Cardiac muscle cell (in vitro differentiated cells and primary cell): ENCODE measurements around the gene IRF4. TPM values are rescaled to one million over a fixed set of nuclear protein-coding genes. Genes with fewer than 3 reads are reported as not detected.

ENCODE experiments used
- DNase-seq, 2 donors: peaks; one replicate each; pipeline versions ENCODE4 v3.0.0 to v3.0.0-alpha.2; 2010 to 2017; ENCODE audit warnings: low read depth in 1 of 2, low spot score in 1 of 2
- H3K27ac ChIP-seq: fragments of 200-600 bp; sonication (generic); 2 replicates; pipeline ENCODE4 v1.5.1; 2016
- H3K27me3 ChIP-seq: fragments of 200-600 bp; sonication (generic); 2 replicates; pipeline ENCODE4 v1.6.0; 2016; ENCODE audit warnings: control low read depth
- H3K36me3 ChIP-seq: fragments of 200-600 bp; sonication (generic); 2 replicates; pipeline ENCODE4 v1.5.1; 2016; ENCODE audit warnings: control low read depth
- H3K4me1 ChIP-seq: fragments of 200-600 bp; sonication (generic); 2 replicates; pipeline ENCODE4 v1.8.1; 2017; ENCODE audit warnings: low read depth, mild to moderate bottlenecking, mixed run types
- H3K4me3 ChIP-seq: fragments of 200-600 bp; sonication (generic); 2 replicates; pipeline ENCODE4 v1.5.1; 2016; ENCODE audit warnings: mild to moderate bottlenecking
- H3K9me3 ChIP-seq: fragments of 200-600 bp; sonication (generic); 2 replicates; pipeline ENCODE4 v1.5.1; 2017; ENCODE audit warnings: low read depth, mild to moderate bottlenecking, control low read depth
- polyA plus RNA-seq: library from polyadenylated mRNA; unstranded; fragments of >200 nt; fragmentation: Nextera tagmentation; extraction: Ambion mirVana; gene quantifications from 2 replicates; pipeline ENCODE4 v1.2.1, GENCODE V29; 2016
- total RNA-seq: library from RNA; depleted of rRNA; stranded (reverse); fragments of >200 nt; gene quantifications from 2 replicates; pipeline ENCODE4 v1.2.3, GENCODE V29; 2016
- TF ChIP-seq, protein P1 (sequence below): IDR thresholded peaks from 2 replicates; pipeline ENCODE4 v1.5.1; 2012; ENCODE audit warnings: low read depth, mild to moderate bottlenecking, low read length

Gene IRF4
- total and polyA plus RNA-seq, 2 experiments from 2014 or later, result not detected

DNA sequence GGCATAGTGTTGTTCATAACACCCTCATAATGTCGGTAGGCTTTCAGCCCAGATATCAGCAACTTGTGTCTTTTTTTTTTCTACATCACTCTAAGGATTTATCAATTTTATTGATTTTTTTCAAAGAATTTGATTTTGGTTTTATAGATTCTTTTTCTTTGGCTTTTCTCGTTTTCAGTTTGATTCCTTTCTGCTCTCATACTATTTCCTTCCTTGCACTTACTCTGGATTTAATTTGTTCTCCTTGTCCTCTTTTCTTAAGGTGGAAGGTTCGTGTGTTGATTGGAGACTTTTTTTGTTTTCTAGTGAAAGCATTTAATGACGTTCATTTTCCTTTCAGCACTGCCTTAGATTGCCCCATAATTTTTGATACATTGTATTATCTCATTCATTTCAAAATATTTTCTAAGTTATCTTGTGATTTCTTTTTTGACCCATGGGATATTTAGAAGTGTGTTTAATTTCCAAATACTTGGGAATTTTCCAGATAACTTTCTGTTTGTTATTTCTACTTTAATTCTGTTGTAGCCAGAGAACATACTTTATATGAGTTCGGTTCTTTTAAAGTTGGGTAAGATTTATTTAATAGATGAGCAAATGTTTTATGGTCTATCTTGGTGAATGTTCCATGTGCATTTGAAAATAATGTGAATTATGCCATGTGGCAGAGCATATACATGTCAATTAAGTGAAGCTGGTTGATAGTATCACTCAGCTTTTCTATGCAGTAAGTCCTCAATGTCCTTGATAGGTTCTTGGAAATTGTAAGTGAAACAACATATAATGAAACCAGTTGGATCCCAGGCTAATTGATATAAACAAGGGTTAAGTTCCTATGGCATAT lies 62.8 kb downstream of the IRF4 start:
- Histone ChIP-seq H3K4me3 (no peak overlapping the region), H3K27ac (no peak overlapping the region), H3K4me1 (no peaks in the 10 kb centered on the region), H3K9me3 (no peaks in the 10 kb centered on the region), H3K36me3 (no peaks in the 10 kb centered on the region), H3K27me3 (no peaks in the 10 kb centered on the region)
- DNase-seq, result no peak
- TF ChIP-seq, protein P1, sequence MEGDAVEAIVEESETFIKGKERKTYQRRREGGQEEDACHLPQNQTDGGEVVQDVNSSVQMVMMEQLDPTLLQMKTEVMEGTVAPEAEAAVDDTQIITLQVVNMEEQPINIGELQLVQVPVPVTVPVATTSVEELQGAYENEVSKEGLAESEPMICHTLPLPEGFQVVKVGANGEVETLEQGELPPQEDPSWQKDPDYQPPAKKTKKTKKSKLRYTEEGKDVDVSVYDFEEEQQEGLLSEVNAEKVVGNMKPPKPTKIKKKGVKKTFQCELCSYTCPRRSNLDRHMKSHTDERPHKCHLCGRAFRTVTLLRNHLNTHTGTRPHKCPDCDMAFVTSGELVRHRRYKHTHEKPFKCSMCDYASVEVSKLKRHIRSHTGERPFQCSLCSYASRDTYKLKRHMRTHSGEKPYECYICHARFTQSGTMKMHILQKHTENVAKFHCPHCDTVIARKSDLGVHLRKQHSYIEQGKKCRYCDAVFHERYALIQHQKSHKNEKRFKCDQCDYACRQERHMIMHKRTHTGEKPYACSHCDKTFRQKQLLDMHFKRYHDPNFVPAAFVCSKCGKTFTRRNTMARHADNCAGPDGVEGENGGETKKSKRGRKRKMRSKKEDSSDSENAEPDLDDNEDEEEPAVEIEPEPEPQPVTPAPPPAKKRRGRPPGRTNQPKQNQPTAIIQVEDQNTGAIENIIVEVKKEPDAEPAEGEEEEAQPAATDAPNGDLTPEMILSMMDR, result no peak

DNA sequence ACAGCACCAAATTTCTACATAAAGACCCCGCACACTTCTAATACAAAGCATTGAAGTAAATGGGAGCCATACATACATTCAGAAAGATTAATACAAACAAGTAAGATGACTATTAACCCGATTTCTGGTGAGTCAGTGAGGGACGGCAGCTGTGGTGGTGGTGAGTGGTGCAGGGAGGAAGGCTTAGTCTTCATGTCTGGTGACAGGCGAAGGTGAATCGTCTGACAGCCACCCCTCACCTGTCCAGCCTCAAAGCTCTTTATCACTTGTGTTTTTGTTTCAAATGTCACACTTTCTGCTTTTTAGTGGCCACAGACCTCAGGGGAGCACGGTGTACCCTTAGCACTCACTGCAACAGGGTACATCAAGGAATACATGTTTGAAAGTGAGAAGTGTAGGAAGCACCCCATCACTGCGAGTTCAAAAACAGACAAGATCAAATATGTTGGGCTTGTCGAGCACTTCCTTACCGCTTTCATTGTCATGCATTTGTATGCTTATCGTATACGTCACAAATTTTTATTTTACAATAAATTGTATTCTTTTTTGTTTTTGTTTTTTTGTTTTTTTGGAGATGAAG lies 63.5 kb downstream of the IRF4 start:
- DNase-seq, result no peak
- TF ChIP-seq, protein P1, result no peak
- Histone ChIP-seq H3K27me3 (no peaks in the 10 kb centered on the region), H3K9me3 (no peaks in the 10 kb centered on the region), H3K4me3 (no peak overlapping the region), H3K36me3 (no peaks in the 10 kb centered on the region), H3K27ac (no peak overlapping the region), H3K4me1 (no peaks in the 10 kb centered on the region)

DNA sequence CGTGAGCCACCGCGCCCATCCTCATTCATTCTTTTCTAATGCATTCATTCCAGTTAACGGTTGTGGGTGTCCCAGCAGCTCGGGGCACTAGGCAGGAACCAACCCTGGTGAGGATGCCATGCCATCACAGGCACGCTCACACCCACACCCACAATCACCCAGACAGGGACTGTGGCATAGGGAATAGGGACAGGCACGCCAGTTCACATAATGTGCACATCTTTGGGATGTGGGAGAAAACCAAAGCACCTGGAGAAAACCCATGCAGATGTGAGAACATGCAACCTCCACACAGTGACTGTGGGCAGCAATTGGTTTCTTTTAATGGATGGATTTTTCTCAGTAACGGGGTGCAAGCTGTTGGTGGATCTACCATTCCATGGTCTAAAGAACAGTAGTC lies 64.3 kb downstream of the IRF4 start:
- Histone ChIP-seq H3K4me3 (no peak overlapping the region), H3K27me3 (no peaks in the 10 kb centered on the region), H3K4me1 (no peaks in the 10 kb centered on the region), H3K36me3 (no peaks in the 10 kb centered on the region), H3K9me3 (no peaks in the 10 kb centered on the region), H3K27ac (no peak overlapping the region)
- DNase-seq, result no peak
- TF ChIP-seq, protein P1, result no peak

DNA sequence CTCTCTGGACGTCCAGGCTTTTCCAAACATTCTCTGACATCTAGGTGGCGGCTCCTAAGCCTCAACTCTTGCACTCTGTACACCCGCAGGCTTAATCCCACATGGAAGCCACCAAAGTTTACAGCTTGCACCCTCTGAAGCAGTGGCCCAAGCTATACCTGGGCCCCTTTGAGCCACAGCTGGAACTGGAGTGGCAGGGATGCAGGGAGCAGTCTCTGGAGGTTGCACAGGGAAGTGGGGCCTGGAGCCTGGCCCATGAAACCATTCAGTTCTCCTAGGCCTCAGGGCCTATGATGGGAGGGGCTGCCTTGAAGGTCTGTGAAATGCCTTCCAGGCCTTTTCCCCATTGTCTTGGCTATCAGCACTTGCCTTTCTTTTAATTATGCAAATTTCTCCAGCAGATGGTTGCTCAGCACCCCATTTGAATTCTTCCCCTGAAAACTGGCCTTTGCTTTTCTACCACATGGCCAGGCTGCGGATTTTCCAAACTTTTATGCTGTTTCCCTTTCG lies 64.9 kb downstream of the IRF4 start:
- no peaks in the 10 kb centered on the region for H3K4me1 ChIP-seq
- DNase-seq, result no peak
- no peaks in the 10 kb centered on the region for H3K27me3 ChIP-seq
- TF ChIP-seq, protein P1, result no peak
- no peaks in the 10 kb centered on the region for H3K9me3 ChIP-seq
- no peaks in the 10 kb centered on the region for H3K36me3 ChIP-seq
- H3K27ac ChIP-seq, result no peak overlapping the region
- no peak overlapping the region for H3K4me3 ChIP-seq

DNA sequence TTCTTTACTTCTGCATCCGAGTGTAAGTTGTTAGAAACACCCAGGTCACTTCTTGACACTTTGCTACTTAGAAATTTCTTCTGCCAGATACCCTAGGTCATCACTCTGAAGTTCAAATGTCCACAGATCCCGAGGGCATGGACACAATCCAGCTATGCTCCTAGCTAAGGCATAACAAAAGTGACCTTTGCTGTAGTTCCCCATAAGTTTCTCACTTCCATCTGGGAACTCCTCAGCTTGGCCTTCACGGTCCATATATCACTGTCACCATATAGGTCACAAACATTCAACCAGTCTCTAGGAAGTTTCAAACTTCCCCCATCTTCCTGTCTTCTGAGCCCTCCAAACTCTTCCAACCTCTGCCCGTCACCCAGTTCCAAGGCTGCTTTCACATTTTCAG lies 65.3 kb downstream of the IRF4 start:
- Histone ChIP-seq H3K27me3 (no peaks in the 10 kb centered on the region), H3K4me3 (no peak overlapping the region), H3K4me1 (no peaks in the 10 kb centered on the region), H3K36me3 (no peaks in the 10 kb centered on the region), H3K27ac (no peak overlapping the region), H3K9me3 (no peaks in the 10 kb centered on the region)
- no peak for DNase-seq
- TF ChIP-seq, protein P1, result no peak

Other genes starting within 250 kb of the IRF4 start
- gene DUSP22, start 99.3 kb upstream of the IRF4 start, total RNA-seq, result 82.4 and 89.3 TPM in 2 replicates
- gene DUSP22, start 99.3 kb upstream of the IRF4 start, polyA plus RNA-seq, result 50.7 and 58.6 TPM in 2 replicates